ENCODE data around the gene PRRC2B.

The PRRC2B gene

DNA sequence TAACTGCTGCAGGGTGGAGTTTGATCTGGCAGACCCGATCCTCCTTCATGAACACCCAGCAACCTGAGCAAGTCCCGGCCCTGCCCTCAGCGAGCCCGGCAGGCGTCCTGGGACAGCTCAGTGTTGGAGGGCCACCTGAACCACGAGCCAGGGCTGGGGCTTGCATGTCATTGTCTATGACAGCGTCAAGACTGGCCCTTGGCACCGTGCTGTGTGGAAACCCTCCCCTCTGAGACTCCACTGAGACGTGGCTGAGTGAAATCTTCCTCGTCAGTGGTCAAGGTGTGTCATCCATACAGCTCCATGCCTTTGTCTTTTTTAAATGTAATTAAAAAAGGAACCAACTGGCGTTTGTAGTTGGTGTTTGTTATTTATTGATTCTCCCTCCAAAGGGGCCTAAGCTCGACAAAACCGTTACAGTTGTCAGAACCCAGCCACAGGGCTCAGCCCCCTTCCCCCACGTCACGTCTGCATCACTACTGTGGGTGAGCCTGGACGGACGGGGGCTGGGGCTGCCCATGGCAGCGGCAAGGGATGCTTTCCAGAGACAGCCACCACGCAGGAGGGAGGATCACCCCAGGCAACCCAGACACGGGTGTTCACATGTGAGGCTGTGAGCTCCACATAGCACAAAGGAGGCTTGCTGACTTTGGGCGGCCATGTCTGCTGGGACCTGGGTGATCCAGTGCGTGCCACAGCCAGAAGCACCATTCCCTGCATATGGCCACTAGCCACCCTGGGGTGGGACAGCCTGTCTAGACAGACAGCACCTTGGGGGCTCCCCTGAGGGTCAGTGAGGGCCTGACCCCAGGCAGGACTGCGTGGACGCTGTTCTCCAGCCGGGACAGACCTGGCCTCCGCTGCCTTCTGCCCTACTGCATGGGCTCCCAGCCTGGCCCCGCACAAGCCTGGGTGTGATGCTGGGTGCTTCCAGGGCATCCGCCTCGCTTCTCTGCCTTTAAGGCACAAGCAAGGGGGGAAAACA, 129.9 kb downstream of the PRRC2B start:
- Mint-ChIP-seq H3K4me3 (no peak overlapping the region), H3K9me3 (no peaks in the 10 kb centered on the region), H3K4me1 (peaks cover 23% of the 10 kb centered on the region), H3K27ac (no peak overlapping the region), H3K36me3 (peaks cover 78% of the 10 kb centered on the region)
- DNase-seq (ENCODE audit: low spot score in 2 of 2), result no peak
- ATAC-seq, result peak; percentile 23

DNA sequence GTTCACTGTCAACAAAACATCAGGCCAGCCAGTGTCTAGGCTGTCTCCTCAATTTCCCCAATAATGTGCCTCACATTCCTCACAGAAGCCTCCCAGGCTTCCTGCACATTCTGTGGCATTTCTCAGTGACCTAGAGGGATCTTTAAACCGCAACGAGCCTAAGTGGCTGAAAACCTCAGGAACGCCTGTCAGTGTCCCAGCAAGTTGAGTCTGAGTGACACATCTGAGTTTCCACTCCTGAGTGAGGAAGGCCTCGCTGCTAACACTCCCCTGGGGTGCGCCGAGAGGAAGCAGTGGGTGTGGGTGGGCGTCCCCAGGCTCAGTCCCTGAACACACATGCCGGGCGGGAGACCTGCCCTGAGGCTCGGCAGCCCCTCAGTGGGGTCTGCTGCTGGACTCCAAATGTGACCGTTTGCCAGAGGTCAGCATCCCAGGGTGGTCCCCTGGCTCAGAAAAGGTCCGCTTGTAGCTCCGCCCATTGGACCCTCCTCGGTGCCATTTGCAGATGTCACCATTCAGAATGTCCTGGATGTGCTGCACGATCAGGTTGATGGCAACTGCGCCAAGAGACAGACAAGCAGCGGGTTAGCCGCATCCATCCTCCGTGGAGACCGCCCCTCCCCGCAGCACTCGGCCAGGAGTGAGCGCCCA, 130.9 kb downstream of the PRRC2B start:
- ATAC-seq (no peak), DNase-seq (ENCODE audit: low spot score in 2 of 2) (no peak)
- H3K36me3 Mint-ChIP-seq, result peaks cover 89% of the 10 kb centered on the region
- no peaks in the 10 kb centered on the region for H3K9me3 Mint-ChIP-seq
- H3K4me3 Mint-ChIP-seq, result no peak overlapping the region
- H3K4me1 Mint-ChIP-seq, result peaks cover 28% of the 10 kb centered on the region
- H3K27ac Mint-ChIP-seq, result no peak overlapping the region

DNA sequence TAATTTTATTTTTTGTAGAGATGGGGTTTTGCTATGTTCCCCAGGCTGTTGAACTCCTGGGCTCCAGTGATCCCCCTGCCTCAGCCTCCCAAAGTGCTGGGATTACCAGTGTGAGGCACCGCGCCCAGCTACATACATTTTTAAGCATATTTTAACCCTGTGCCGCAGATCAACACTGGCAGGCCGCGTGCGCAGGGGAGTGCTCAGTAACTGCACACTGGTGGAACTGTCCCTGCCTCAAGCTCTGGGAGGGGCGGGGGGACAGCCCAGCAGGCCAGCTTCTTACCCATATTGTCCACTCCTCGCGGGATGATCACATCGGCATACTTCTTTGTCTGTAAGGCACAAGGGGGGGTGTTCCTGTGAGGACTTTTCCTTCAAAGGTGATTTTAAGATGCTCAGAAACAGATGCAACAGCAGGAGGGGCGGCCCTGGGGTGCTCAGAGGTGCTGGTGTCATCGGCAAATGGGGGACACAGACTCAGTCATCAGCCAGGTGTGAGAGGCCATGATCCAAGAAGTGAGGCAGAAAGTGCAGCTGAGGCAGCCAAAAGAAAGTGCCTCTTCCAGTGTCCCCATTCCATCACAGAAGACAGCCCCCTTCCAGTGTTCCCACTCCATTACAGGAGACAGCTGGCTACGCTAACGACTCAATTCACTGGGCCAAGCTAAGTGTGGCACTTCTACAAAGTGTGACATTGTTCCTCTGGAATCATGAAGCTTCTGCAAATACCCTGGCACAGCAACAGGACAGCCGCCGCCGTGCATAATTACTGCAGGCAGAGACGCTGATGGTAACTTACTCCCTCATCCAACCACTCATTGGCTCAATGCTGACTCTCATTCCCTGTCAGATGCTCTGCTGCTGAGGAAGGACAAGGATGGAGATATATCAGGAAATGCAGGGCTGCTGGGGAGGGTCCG, 132.0 kb downstream of the PRRC2B start:
- H3K36me3 Mint-ChIP-seq, result peaks cover 83% of the 10 kb centered on the region
- H3K9me3 Mint-ChIP-seq, result no peaks in the 10 kb centered on the region
- H3K4me3 Mint-ChIP-seq, result no peak overlapping the region
- DNase-seq (ENCODE audit: low spot score in 2 of 2) (no peak), ATAC-seq (no peak)
- peak overlapping the region; percentile 40 for H3K27ac Mint-ChIP-seq
- peaks cover 37% of the 10 kb centered on the region for H3K4me1 Mint-ChIP-seq

DNA sequence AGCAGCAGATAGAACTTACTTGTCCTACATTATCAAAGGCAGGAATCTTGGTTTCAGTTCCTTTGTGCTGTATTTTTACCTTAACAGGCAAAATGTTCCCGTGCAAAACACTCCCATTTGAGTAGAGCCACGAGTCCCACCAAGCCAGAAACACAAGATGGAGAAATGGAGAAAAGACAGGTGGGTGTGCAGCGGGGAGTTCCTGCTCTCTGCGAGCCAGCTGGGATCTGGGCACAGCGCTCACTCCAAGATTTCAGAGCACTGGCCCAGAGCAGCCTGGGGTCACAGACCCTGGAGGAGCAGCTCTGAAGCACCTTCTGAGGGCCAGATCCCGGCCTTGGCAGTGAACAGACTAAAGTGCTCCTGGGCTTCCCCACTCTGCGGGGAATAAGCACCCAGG, 134.3 kb downstream of the PRRC2B start:
- H3K36me3 Mint-ChIP-seq, result peaks cover 62% of the 10 kb centered on the region
- peak overlapping the region; percentile 24 for H3K4me3 Mint-ChIP-seq
- no peak overlapping the region for H3K27ac Mint-ChIP-seq
- no peak for DNase-seq (ENCODE audit: low spot score in 2 of 2)
- H3K4me1 Mint-ChIP-seq, result peaks cover 41% of the 10 kb centered on the region
- ATAC-seq, result no peak
- H3K9me3 Mint-ChIP-seq, result no peaks in the 10 kb centered on the region

DNA sequence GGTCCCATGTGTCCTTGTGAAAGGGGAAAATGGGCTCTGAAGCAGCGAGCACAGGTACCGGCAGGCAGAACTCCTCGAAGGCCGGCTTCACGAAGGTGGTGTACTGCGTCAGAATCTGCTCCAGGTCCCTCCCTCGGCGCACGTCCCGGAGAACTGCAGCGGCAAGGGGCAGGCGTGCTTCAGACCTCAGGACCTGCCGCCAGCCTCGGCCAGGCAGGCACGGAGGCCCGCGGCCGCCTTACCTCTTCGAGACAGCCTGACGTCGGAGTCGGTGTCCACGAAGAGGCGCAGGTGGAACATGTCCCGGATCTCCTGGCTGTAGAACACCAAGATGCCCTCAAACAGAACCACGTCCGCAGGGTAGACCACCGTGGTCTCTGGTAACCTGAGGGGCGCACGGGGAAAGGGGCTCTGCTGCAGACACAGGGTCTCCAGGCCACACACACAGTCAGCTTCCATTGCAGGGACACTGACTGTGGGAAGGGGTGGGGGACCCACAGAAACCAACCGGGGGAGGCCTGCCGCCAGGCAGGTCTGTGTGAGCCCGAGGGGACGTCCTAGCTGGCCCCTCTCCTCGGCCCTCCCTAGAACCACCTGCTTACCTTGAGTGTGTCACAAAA, 135.1 kb downstream of the PRRC2B start:
- no peak for ATAC-seq
- peaks cover 41% of the 10 kb centered on the region for H3K4me1 Mint-ChIP-seq
- H3K36me3 Mint-ChIP-seq, result peaks cover 53% of the 10 kb centered on the region
- H3K9me3 Mint-ChIP-seq, result no peaks in the 10 kb centered on the region
- peak overlapping the region; percentile 72 for H3K4me3 Mint-ChIP-seq
- no peak overlapping the region for H3K27ac Mint-ChIP-seq
- DNase-seq (ENCODE audit: low spot score in 2 of 2), result no peak

DNA sequence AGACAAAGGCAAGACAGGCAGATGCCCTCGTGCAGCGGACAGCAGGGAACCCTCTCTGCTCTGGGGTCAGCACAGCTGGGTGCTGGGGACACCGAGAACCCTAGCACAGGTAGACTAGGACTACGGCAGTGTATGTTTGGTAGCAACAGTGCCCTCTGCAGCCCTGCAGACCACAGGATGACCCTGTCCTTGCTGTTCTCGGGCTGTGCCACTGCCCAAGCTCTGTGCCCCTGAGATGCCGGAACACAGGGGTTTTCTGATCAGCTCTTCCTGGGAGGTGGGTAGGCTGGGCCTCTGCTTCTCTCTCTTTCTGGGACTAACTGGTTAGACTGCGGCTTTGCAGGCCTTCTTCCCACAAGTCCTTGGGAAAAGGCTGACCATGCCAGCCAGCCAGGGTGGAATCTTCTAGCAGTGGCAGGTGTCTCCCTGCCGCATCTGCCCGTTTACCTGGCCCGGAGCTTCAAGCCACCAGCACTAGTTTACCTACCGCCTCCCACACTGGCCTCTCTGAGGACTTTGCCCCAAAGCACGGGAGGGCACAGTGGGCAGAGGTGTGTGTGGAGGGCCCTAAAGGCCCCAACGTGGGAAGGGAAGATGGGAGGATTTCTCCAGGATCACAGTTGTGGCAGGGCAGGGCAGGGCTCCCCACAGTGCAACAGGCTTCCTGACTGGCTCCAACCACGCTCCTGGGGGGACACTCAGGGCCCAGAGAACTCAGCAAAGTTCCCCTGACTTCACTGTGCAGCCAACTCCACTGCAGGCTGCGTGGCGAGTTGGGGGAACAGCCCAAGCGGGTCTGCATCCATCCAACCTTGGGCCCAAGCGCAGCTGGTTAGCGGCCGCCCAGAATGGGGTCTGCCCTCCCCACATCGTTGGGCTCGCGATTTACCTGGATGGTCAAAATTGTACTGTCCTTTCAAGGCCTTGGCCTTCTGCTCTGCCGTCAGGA, 136.0 kb downstream of the PRRC2B start:
- Mint-ChIP-seq H3K4me1 (peaks cover 42% of the 10 kb centered on the region), H3K27ac (peak overlapping the region; percentile 73), H3K9me3 (no peaks in the 10 kb centered on the region), H3K36me3 (peaks cover 45% of the 10 kb centered on the region), H3K4me3 (peak overlapping the region; percentile 72)
- ATAC-seq, result no peak
- DNase-seq (ENCODE audit: low spot score in 2 of 2), result no peak

DNA sequence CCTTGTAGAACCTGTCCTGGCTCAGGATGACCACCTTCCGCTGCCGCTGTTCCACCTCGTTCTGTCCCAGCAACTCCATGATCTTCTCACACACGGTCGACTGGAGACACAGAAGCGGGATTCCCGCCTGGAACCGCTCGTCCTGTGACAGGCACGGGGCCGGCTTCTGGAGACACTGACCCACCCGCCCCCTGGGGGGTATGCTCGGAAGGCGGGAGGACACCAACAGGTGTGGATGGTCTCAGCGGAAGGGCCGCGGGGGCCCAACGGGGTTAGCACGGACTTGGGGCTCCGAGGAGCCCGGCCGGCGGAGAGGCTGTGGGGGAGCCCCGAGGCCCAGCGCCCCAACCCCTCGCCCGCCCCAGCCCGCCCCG, 136.6 kb downstream of the PRRC2B start:
- peak overlapping the region; percentile 72 for H3K4me3 Mint-ChIP-seq
- H3K4me1 Mint-ChIP-seq, result peaks cover 43% of the 10 kb centered on the region
- peak; percentile 36 for ATAC-seq
- H3K36me3 Mint-ChIP-seq, result peaks cover 41% of the 10 kb centered on the region
- peak overlapping the region; percentile 73 for H3K27ac Mint-ChIP-seq
- H3K9me3 Mint-ChIP-seq, result no peaks in the 10 kb centered on the region
- DNase-seq (ENCODE audit: low spot score in 2 of 2), result peak in 1 of 2 donors; percentile 65

DNA sequence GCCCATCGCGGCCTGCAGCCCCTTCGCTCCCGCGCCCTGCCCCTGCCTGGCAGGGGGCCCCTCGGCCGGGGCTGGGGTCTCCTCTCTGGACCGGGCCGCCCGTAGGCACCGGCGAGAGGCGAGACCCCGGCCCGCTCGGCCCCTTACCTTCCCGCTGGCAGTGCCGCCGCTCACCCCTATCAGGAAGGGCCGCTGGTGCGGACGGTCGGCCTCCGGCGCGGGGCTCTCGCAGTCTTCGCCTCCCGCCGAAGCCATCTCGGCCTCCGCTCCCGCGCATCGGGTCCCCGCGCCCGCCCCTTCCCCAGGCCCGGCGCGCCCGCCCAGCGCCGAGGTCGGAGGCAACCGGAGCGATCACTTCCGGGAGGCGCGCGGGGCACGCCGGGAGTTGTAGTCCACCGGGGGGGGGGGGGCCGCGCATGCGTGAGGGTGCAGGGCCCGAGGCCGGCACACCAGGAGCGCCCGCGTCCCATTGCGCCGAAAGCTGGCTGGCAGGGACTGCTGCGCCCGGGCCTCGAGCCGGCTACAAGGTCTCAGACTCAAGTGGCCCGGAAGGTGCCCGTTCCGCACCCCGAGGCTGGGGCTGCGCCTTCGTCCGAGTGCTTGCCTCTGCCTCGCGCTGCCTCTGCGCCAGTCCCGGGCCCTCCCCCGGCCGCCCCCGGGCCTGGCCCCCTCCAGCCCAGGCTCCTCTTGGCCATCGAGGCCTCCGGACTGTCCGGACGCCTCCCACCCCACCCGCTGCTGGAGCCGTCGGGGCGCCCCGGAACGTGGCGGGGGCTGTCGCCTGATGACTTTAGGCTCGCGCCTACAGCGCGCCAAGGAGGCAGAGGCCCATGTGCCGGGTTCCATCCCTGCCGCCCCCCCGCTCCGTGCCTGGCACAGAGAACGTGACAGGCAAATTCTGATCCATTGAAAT, 137.3 kb downstream of the PRRC2B start, which contains the start of gene UCK1:
UCK1 (minus strand) TSS at position 344 of the 913 bp plus-strand sequence; CDS start at position 255, 89 bp downstream.
- Mint-ChIP-seq H3K9me3 (no peaks in the 10 kb centered on the region), H3K27ac (peak within 1 kb of the TSS; percentile 73), H3K36me3 (peaks cover 38% of the 10 kb centered on the region), H3K4me3 (peak within 1 kb of the TSS; percentile 72), H3K4me1 (peaks cover 41% of the 10 kb centered on the region)
- peak; percentile 60 to 78 for DNase-seq (ENCODE audit: low spot score in 2 of 2)
- peak; percentile 97 for ATAC-seq

DNA sequence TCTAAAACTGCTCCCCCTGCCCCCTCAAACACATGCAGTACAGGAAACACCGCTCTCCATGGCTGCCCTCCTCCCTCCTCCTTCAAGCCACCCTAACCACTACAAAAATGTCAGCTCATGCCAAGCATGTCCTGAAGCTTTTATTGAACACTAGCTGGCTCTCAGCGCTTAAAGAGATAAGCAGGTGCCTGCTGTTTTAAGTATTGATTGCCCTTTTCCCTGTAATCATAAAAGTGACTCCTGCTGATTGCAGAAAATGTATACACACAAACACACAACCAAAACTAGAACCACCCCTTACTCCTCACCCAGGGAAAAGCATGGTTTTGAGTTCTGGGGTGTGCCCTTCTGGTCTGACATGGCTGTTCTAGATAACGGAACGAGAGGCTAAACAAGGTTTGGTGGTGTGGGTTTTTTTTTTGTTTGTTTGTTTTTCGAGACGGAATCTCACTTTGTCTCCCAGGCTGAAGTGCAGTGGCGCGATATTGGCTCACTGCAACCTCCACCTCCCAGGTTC, 140.9 kb downstream of the PRRC2B start:
- ATAC-seq, result no peak
- Mint-ChIP-seq H3K4me3 (no peak overlapping the region), H3K36me3 (peaks cover 2% of the 10 kb centered on the region), H3K4me1 (peaks cover 23% of the 10 kb centered on the region), H3K27ac (no peak overlapping the region), H3K9me3 (no peaks in the 10 kb centered on the region)
- DNase-seq (ENCODE audit: low spot score in 2 of 2), result no peak

DNA sequence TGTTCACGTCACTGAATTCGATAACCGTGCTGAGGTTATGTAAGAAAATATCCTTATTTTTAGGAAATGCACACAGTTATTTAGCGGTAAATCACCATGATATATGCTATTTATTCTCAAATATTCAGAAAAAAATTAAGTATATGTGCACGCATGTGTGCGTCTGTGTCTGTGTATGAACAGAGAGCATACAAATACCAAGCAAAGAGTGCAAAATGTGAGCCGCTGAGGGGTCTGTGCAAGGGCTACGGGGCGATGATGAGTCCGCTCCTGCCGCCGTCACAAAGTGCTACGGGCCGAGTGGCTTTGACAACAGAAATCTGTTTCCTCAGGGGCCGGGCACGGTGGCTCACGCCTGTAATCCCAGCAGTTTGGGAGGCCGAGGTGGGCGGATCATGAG, 144.1 kb downstream of the PRRC2B start:
- H3K36me3 Mint-ChIP-seq, result peaks cover 5% of the 10 kb centered on the region
- H3K4me1 Mint-ChIP-seq, result peaks cover 17% of the 10 kb centered on the region
- DNase-seq (ENCODE audit: low spot score in 2 of 2), result no peak
- peaks cover 3% of the 10 kb centered on the region for H3K9me3 Mint-ChIP-seq
- H3K27ac Mint-ChIP-seq, result no peak overlapping the region
- no peak for ATAC-seq
- no peak overlapping the region for H3K4me3 Mint-ChIP-seq

DNA sequence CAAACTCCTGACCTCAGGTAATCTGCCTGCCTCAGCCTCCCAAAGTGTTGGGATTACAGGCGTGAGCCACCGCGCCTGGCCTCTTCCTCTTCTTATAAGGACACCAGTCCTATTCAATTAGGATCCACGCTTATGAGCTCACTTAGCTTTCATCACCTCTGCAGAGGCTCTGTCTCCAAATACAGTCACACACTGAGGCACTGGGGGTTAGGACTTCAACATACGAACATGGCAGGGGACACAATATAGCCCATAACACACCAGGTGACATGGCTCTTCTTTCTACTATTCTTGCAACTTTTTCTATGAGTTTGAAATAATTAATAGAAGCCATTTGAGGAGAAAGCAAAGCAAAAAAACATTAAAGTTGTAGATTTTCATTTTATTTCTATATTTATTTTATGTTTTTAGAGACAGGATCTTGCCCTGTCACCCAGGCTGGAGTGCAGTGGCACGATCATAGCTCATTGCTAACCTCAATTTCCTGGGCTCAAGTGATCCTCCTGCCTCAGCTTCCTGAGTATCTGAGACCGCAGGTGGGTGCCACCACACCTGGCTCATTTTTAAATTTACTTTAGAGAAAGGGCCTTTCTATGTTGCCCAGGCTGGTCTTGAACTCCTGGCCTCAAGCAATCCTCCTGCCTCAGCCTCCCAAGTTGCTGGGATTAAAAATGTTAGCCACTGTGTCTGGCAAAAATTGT, 145.5 kb downstream of the PRRC2B start:
- no peak for DNase-seq (ENCODE audit: low spot score in 2 of 2)
- peaks cover 14% of the 10 kb centered on the region for H3K4me1 Mint-ChIP-seq
- peaks cover 5% of the 10 kb centered on the region for H3K36me3 Mint-ChIP-seq
- H3K4me3 Mint-ChIP-seq, result no peak overlapping the region
- ATAC-seq, result peak; percentile 62
- H3K27ac Mint-ChIP-seq, result peak overlapping the region; percentile 37
- H3K9me3 Mint-ChIP-seq, result peaks cover 6% of the 10 kb centered on the region

DNA sequence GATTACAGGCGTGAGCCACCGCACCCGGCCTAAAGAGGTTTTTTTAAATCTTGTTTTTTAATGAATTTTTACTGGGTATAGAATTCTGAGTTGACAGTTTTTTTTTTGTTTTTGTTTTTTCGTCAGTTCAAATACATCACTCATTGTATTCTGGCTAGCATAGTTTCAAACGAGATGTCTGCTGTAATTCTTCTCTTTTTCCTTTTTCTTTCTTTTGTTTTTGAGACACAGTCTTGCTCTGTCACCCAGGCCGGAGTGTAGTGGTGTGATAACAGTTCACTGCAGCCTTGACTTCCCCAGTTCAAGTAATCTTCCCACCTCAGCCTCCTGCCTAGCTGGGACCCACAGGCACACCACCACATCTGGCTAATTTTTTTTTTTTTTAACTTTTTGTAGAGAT, 149.3 kb downstream of the PRRC2B start:
- peaks cover 6% of the 10 kb centered on the region for H3K9me3 Mint-ChIP-seq
- peaks cover 5% of the 10 kb centered on the region for H3K36me3 Mint-ChIP-seq
- peaks cover 19% of the 10 kb centered on the region for H3K4me1 Mint-ChIP-seq
- no peak for ATAC-seq
- no peak overlapping the region for H3K4me3 Mint-ChIP-seq
- no peak overlapping the region for H3K27ac Mint-ChIP-seq
- DNase-seq (ENCODE audit: low spot score in 2 of 2), result no peak
